PC-3 (cell line): Measurements from ENCODE around the gene MAPK8. TPM values are rescaled to one million over a fixed set of nuclear protein-coding genes. Genes with fewer than 3 reads are reported as not detected.

Source experiments
- ATAC-seq: fragments of 200-7000 bp; cut with Tn5 transposase; 2 replicates; pipeline ENCODE4 v1.9.1; 2020; ENCODE audit warnings: mild to moderate bottlenecking, moderate library complexity
- BruUV-seq: library from RNA; stranded (reverse); fragments of 400-500 nt; replicated peaks from 2 replicates; lab custom pipeline; 2021; lab: Mats Ljungman, UMichigan
- CTCF ChIA-PET: fragments of 300-600 bp; sonication (Branson Sonifier 250); formaldehyde crosslinking; loops from one replicate; lab custom pipeline; 2022; ENCODE audit warnings: antibody characterized with exemption; lab: Charles Lee
- POLR2A ChIA-PET: fragments of 300-600 bp; sonication (Branson Sonifier 250); formaldehyde crosslinking; loops from one replicate; lab custom pipeline; 2022; ENCODE audit warnings: antibody characterized with exemption; ENCODE audit not compliant: unreplicated experiment; lab: Charles Lee
- DNase-seq: peaks from one replicate; pipeline ENCODE4 v3.0.0-alpha.2; 2015
- H2AFZ ChIP-seq: fragments of 300-600 bp; sonication (generic); 2 replicates; pipeline ENCODE4 v1.6.0; 2016; ENCODE audit warnings: antibody characterized with exemption, low read length
- H3F3A ChIP-seq: fragments of 300-600 bp; sonication (generic); one replicate; pipeline ENCODE4 v1.6.0; 2017; ENCODE audit warnings: antibody characterized with exemption, low read length, control low read depth, mild to moderate bottlenecking; ENCODE audit not compliant: unreplicated experiment
- H3K27ac ChIP-seq: fragments of 300-600 bp; sonication (generic); 2 replicates; pipeline ENCODE4 v1.5.1; 2016; ENCODE audit warnings: mild to moderate bottlenecking, low read length
- H3K27me3 ChIP-seq: fragments of 300-600 bp; sonication (generic); 2 replicates; pipeline ENCODE4 v1.6.1; 2016; ENCODE audit warnings: low read length, mixed read lengths
- H3K36me3 ChIP-seq: fragments of 300-600 bp; sonication (generic); 2 replicates; pipeline ENCODE4 v1.6.1; 2016; ENCODE audit warnings: low read depth, mixed run types, low read length, mixed read lengths
- H3K4me1 ChIP-seq: fragments of 300-600 bp; sonication (generic); 2 replicates; pipeline ENCODE4 v1.5.1; 2016; ENCODE audit warnings: low read length; ENCODE audit not compliant: insufficient read depth
- H3K4me2 ChIP-seq: fragments of 300-600 bp; sonication (generic); 2 replicates; pipeline ENCODE4 v1.6.0; 2016; ENCODE audit warnings: low read length
- H3K4me3 ChIP-seq: fragments of 300-600 bp; sonication (generic); 2 replicates; pipeline ENCODE4 v1.5.1; 2016; ENCODE audit warnings: mild to moderate bottlenecking, low read length, mixed read lengths
- H3K79me2 ChIP-seq: fragments of 300-600 bp; sonication (generic); 2 replicates; pipeline ENCODE4 v1.6.1; 2017; ENCODE audit warnings: low read length, mixed read lengths
- H3K9ac ChIP-seq: fragments of 300-600 bp; sonication (generic); 2 replicates; pipeline ENCODE4 v1.6.0; 2016; ENCODE audit warnings: mild to moderate bottlenecking, low read length
- H3K9me2 ChIP-seq: fragments of 300-600 bp; sonication (generic); replicated peaks from 2 replicates; pipeline ENCODE4 v1.6.1; 2016; ENCODE audit warnings: mixed run types, low read length, mixed read lengths
- H3K9me3 ChIP-seq: fragments of 300-600 bp; sonication (generic); 2 replicates; pipeline ENCODE4 v1.6.1; 2016; ENCODE audit warnings: low read length, mixed read lengths
- H4K20me1 ChIP-seq: fragments of 300-600 bp; sonication (generic); 2 replicates; pipeline ENCODE4 v1.6.1; 2016; ENCODE audit warnings: low read length, mixed read lengths
- EZH2 ChIP-seq: fragments of 300-600 bp; sonication (generic); IDR thresholded peaks from one replicate; pipeline ENCODE4 v1.6.1; 2017; ENCODE audit warnings: antibody characterized with exemption, mild to moderate bottlenecking, low read length; ENCODE audit not compliant: unreplicated experiment
- EZH2phosphoT487 ChIP-seq: fragments of 300-600 bp; sonication (generic); IDR thresholded peaks from 2 replicates; pipeline ENCODE4 v1.6.1; 2018; ENCODE audit warnings: mild to moderate bottlenecking, antibody characterized with exemption, low read length, borderline replicate concordance
- intact Hi-C: fragments of 100-400 bp; cut with micrococcal nuclease; formaldehyde crosslinking; loops from 2 replicates; pipeline ENCODE4 v1.9.0; 2023
- total RNA-seq: library from RNA; depleted of rRNA; stranded (reverse); fragments of >200 nt; gene quantifications from 2 replicates; pipeline ENCODE4 v1.2.3, GENCODE V29; 2014
- TF ChIP-seq, protein P1 (sequence below): fragments of 300-600 bp; sonication (generic); conservative IDR thresholded peaks from 2 replicates; pipeline ENCODE4 v1.5.1; 2017; ENCODE audit warnings: antibody characterized with exemption, low read depth, mild to moderate bottlenecking, low read length

The MAPK8 gene
- total RNA-seq, 1 experiment from 2014 or later: 26.6 TPM

DNA sequence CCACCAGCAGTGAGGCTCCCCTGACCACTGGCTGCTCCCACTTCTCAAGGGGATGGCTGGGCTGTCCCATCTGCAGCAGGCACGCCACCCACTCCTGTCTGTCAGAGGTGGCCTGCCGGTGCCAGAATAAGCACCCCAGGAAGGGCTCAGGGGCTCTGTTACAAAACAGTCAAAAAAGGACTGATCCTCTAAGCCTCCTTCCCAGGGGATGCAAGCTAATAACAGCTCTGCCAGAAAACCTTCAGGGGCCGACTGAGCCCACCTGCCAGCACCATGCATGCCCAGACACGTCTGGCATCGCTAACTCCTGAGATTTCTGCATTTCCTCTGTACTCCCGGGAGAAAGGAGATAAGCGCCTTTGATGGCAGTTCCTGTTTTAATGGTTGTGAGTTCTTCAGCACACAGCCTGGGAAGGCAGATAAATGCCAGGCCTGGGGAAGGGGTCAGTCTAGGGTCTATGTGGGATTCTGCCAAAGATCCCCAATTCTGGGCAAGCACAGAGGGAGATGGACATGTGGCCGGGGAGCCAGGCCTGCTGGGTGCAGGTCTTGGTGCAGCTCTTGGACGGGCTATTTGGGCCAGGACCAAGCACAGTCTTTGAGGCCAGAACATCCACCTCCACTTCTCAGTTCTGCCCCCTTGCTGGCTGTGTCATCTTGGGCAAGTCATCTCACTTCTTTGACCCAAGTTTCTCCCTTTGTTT, 170.0 kb downstream of the MAPK8 start:
- Histone ChIP-seq H3K4me1 (no peaks in the 10 kb centered on the region), H3K4me3 (no peak overlapping the region), H3K27me3 (no peaks in the 10 kb centered on the region), H3K9me3 (no peaks in the 10 kb centered on the region), H3K79me2 (no peaks in the 10 kb centered on the region), H3K9me2 (no peaks in the 10 kb centered on the region), H3K9ac (no peak overlapping the region), H3K36me3 (no peaks in the 10 kb centered on the region), H3K27ac (no peak overlapping the region), H4K20me1 (no peaks in the 10 kb centered on the region), H2AFZ (no peak overlapping the region), H3K4me2 (no peak overlapping the region), H3F3A (no peaks in the 10 kb centered on the region)
- BruUV-seq: no TSS peak
- intact Hi-C loops: no loop called here
- CTCF ChIA-PET: no interaction called here
- TF ChIP-seq, protein P1, sequence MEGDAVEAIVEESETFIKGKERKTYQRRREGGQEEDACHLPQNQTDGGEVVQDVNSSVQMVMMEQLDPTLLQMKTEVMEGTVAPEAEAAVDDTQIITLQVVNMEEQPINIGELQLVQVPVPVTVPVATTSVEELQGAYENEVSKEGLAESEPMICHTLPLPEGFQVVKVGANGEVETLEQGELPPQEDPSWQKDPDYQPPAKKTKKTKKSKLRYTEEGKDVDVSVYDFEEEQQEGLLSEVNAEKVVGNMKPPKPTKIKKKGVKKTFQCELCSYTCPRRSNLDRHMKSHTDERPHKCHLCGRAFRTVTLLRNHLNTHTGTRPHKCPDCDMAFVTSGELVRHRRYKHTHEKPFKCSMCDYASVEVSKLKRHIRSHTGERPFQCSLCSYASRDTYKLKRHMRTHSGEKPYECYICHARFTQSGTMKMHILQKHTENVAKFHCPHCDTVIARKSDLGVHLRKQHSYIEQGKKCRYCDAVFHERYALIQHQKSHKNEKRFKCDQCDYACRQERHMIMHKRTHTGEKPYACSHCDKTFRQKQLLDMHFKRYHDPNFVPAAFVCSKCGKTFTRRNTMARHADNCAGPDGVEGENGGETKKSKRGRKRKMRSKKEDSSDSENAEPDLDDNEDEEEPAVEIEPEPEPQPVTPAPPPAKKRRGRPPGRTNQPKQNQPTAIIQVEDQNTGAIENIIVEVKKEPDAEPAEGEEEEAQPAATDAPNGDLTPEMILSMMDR: no peak
- no peak for TF ChIP-seq EZH2
- TF ChIP-seq EZH2phosphoT487: no peak
- DNase-seq (no peak), ATAC-seq (no peak)
- POLR2A ChIA-PET: no interaction called here

DNA sequence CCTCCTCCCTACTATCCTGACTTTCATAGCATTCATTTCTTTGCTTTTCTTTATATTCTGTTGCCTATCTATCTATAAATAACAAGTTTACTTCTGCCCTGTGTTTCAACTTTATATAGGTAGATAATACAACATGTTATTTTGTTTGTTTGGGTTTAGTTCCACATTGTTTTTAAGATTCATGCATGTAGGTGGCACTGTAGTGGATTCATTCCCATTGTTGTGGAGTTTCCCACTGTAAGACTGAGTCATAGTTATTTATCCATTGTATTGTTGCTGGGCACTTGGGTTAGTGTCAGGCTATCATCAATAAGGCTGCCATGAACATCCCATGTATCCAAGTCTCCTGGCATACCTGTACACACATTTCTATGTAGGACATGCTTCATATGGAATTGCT, 170.7 kb downstream of the MAPK8 start:
- Histone ChIP-seq H3F3A (no peaks in the 10 kb centered on the region), H3K9ac (no peak overlapping the region), H3K27ac (no peak overlapping the region), H3K79me2 (no peaks in the 10 kb centered on the region), H3K4me2 (no peak overlapping the region), H3K36me3 (no peaks in the 10 kb centered on the region), H3K4me1 (no peaks in the 10 kb centered on the region), H3K9me3 (no peaks in the 10 kb centered on the region), H2AFZ (no peak overlapping the region), H3K27me3 (no peaks in the 10 kb centered on the region), H4K20me1 (no peaks in the 10 kb centered on the region), H3K9me2 (no peaks in the 10 kb centered on the region), H3K4me3 (no peak overlapping the region)
- BruUV-seq: no TSS peak
- DNase-seq (no peak), ATAC-seq (no peak)
- CTCF ChIA-PET: no interaction called here
- TF ChIP-seq EZH2phosphoT487: no peak
- POLR2A ChIA-PET: no interaction called here
- intact Hi-C loops: no loop called here

DNA sequence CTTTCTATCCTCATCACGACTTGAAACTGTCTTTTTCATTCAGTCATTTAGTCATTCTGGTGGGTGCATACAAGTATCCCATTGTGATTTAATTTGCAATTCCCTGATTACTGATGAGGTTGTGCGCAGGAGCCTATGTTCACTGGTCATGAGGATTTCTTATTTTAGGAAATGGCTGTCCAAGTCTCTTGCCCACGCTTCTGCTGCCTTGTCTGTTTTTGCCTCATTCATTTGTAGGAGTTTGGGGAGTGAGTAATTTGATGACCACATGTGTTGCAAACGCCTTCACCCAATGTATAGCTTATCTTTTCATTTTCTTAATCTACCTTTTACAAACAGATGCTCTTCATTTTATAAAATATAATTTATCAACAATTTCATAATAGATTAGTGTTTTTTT, 171.1 kb downstream of the MAPK8 start:
- no peak overlapping the region for H3K27ac ChIP-seq
- no TSS peak for BruUV-seq
- CTCF ChIA-PET: no interaction called here

More for the DNA sequence above, 171.1 kb downstream of the MAPK8 start:
- Histone ChIP-seq H3K4me2 (no peak overlapping the region), H3K9ac (no peak overlapping the region), H3F3A (no peaks in the 10 kb centered on the region), H3K36me3 (no peaks in the 10 kb centered on the region), H2AFZ (no peak overlapping the region), H3K27me3 (no peaks in the 10 kb centered on the region), H3K4me1 (no peaks in the 10 kb centered on the region), H3K79me2 (no peaks in the 10 kb centered on the region), H3K4me3 (no peak overlapping the region), H3K9me3 (no peaks in the 10 kb centered on the region), H3K9me2 (no peaks in the 10 kb centered on the region), H4K20me1 (no peaks in the 10 kb centered on the region)
- TF ChIP-seq, protein P1: no peak
- TF ChIP-seq EZH2 (no peak), EZH2phosphoT487 (no peak)
- intact Hi-C loops: no loop called here
- no peak for ATAC-seq
- DNase-seq: no peak
- POLR2A ChIA-PET: no interaction called here
